Measurements from ENCODE around the gene PIWIL1. TPM values are rescaled to one million over a fixed set of nuclear protein-coding genes. Genes with fewer than 3 reads are reported as not detected.

PIWIL1 gene
- total and polyA plus RNA-seq, 2 donors: 0.05 to 0.28 TPM

GRCh38 chr12:130344529-130344928 is 6.8 kb downstream of the PIWIL1 start:
- Histone ChIP-seq H3K4me3 (ENCODE audit: low read length in 2 of 2) (no peak overlapping the region), H3K27me3 (ENCODE audit: control insufficient read depth in 2 of 2, insufficient read depth in 1 of 2, low read length in 1 of 2) (peaks cover 8 to 11% of the 10 kb centered on the region in 2 donors), H3K9me3 (ENCODE audit: control insufficient read depth in 2 of 2, insufficient read depth in 1 of 2, low read length in 1 of 2) (no peaks in the 10 kb centered on the region), H3K4me1 (ENCODE audit: control insufficient read depth in 2 of 2, insufficient read depth in 2 of 2, low read length in 2 of 2) (no peaks in the 10 kb centered on the region), H3K36me3 (ENCODE audit: control insufficient read depth in 2 of 2, insufficient read depth in 2 of 2, low read length in 1 of 2) (no peaks in the 10 kb centered on the region), H3K27ac (ENCODE audit: low read depth in 1 of 2, low read length in 1 of 2) (no peak overlapping the region)
- DNase-seq (ENCODE audit: low read depth in 6 of 9, low spot score in 9 of 9): no peak

DNA sequence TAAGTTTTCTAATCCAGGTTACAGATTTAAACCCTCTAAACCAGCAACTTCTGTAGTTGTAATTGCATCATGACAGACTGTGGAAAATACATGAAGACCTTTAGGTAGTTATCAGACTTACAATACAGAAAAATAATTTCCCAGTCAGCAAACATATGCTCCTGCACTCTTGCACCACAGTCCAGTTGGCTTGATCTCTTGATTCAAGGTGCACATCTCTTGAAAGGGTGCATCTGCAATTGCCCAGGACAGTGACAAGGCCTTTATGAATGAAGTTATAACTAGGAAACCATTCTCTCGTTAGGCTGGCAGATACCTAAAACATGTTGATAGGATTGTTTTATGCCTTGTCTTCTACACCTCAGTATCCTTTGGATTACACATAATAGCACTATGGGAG is 7.6 kb downstream of the PIWIL1 start:
- Histone ChIP-seq H3K9me3 (ENCODE audit: control insufficient read depth in 2 of 2, insufficient read depth in 1 of 2, low read length in 1 of 2) (no peaks in the 10 kb centered on the region), H3K36me3 (ENCODE audit: control insufficient read depth in 2 of 2, insufficient read depth in 2 of 2, low read length in 1 of 2) (no peaks in the 10 kb centered on the region), H3K27me3 (ENCODE audit: control insufficient read depth in 2 of 2, insufficient read depth in 1 of 2, low read length in 1 of 2) (peaks cover 2 to 4% of the 10 kb centered on the region in 2 donors), H3K4me3 (ENCODE audit: low read length in 2 of 2) (no peak overlapping the region), H3K4me1 (ENCODE audit: control insufficient read depth in 2 of 2, insufficient read depth in 2 of 2, low read length in 2 of 2) (no peaks in the 10 kb centered on the region), H3K27ac (ENCODE audit: low read depth in 1 of 2, low read length in 1 of 2) (no peak overlapping the region)
- DNase-seq (ENCODE audit: low read depth in 6 of 9, low spot score in 9 of 9): no peak
- WGBS: 95% methylated on average over 1 of the region's 1 CpG

DNA sequence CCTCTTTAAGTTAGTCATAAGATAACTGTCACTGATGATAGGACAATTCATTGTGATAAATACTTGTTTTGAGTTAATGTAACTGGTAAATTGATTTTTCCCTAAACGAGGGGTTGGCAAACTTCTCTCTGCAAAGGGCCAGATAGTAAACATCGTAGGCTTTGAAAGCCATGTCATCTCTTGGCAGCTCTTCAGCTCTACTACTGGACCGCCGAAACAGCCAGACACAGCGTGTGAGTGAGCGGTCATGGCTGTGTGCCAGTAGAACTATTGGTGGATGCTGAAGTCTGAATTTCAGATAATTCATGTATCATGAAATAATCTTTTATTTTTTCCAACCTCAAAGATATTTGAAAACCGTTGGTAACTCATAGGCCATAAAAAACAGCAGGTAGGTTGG is 9.9 kb downstream of the PIWIL1 start:
- H3K4me1 ChIP-seq (ENCODE audit: control insufficient read depth in 2 of 2, insufficient read depth in 2 of 2, low read length in 2 of 2): no peaks in the 10 kb centered on the region
- no peak overlapping the region for H3K4me3 ChIP-seq (ENCODE audit: low read length in 2 of 2)
- no peak for DNase-seq (ENCODE audit: low read depth in 6 of 9, low spot score in 9 of 9)
- no peaks in the 10 kb centered on the region for H3K9me3 ChIP-seq (ENCODE audit: control insufficient read depth in 2 of 2, insufficient read depth in 1 of 2, low read length in 1 of 2)
- 82% methylated on average over 7 of the region's 7 CpGs for WGBS
- H3K36me3 ChIP-seq (ENCODE audit: control insufficient read depth in 2 of 2, insufficient read depth in 2 of 2, low read length in 1 of 2): no peaks in the 10 kb centered on the region
- H3K27ac ChIP-seq (ENCODE audit: low read depth in 1 of 2, low read length in 1 of 2): no peak overlapping the region
- peaks cover 0 to 2% of the 10 kb centered on the region in 2 donors for H3K27me3 ChIP-seq (ENCODE audit: control insufficient read depth in 2 of 2, insufficient read depth in 1 of 2, low read length in 1 of 2)

DNA sequence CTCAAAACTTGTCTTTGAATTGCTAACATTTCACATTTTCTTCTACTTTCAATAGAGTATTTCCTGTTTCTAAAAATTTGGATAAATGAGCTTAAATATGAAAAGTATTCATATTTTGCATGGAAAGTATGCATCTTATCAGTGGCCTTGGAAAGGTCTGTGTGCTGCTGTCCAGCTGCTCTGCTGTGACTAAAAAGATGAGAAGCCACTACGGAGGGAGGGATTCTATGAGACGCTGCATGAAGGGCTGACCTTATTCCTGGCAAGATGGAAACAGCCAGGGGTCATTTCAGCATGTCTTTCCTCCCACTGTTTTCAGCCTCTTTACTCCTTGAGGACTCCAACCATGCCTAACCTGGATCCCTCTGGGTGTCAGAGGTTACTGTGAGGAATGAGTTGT is 13.0 kb downstream of the PIWIL1 start:
- Histone ChIP-seq H3K27ac (ENCODE audit: low read depth in 1 of 2, low read length in 1 of 2) (no peak overlapping the region), H3K36me3 (ENCODE audit: control insufficient read depth in 2 of 2, insufficient read depth in 2 of 2, low read length in 1 of 2) (no peaks in the 10 kb centered on the region), H3K4me1 (ENCODE audit: control insufficient read depth in 2 of 2, insufficient read depth in 2 of 2, low read length in 2 of 2) (no peaks in the 10 kb centered on the region), H3K9me3 (ENCODE audit: control insufficient read depth in 2 of 2, insufficient read depth in 1 of 2, low read length in 1 of 2) (no peaks in the 10 kb centered on the region), H3K4me3 (ENCODE audit: low read length in 2 of 2) (no peak overlapping the region), H3K27me3 (ENCODE audit: control insufficient read depth in 2 of 2, insufficient read depth in 1 of 2, low read length in 1 of 2) (no peaks in the 10 kb centered on the region)
- WGBS: 93% methylated on average over 2 of the region's 2 CpGs
- no peak for DNase-seq (ENCODE audit: low read depth in 6 of 9, low spot score in 9 of 9)

DNA sequence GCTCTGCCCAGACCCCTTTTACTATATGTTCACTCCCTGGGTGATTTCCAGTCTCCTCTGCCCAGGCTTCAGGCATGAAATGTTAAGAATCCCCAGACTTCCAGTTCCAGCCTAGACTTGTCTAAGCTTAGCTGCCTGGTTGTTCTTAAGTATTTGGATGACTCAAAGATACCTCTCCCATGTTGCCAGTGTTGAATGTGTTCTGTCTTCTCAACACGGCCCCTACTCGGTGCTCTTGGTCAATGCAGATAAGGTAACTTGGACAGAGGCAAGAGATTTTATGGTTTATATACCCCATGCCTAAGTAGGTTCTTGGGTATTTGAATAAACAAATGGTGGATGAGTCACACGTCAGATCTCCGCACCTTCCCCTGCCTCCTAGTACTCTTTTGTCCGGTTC is 13.6 kb downstream of the PIWIL1 start:
- H3K9me3 ChIP-seq (ENCODE audit: control insufficient read depth in 2 of 2, insufficient read depth in 1 of 2, low read length in 1 of 2): no peaks in the 10 kb centered on the region
- H3K36me3 ChIP-seq (ENCODE audit: control insufficient read depth in 2 of 2, insufficient read depth in 2 of 2, low read length in 1 of 2): no peaks in the 10 kb centered on the region
- no peak overlapping the region for H3K4me3 ChIP-seq (ENCODE audit: low read length in 2 of 2)
- DNase-seq (ENCODE audit: low read depth in 6 of 9, low spot score in 9 of 9): no peak
- no peaks in the 10 kb centered on the region for H3K27me3 ChIP-seq (ENCODE audit: control insufficient read depth in 2 of 2, insufficient read depth in 1 of 2, low read length in 1 of 2)
- H3K27ac ChIP-seq (ENCODE audit: low read depth in 1 of 2, low read length in 1 of 2): no peak overlapping the region
- WGBS: 95% methylated on average over 5 of the region's 5 CpGs
- H3K4me1 ChIP-seq (ENCODE audit: control insufficient read depth in 2 of 2, insufficient read depth in 2 of 2, low read length in 2 of 2): no peaks in the 10 kb centered on the region

DNA sequence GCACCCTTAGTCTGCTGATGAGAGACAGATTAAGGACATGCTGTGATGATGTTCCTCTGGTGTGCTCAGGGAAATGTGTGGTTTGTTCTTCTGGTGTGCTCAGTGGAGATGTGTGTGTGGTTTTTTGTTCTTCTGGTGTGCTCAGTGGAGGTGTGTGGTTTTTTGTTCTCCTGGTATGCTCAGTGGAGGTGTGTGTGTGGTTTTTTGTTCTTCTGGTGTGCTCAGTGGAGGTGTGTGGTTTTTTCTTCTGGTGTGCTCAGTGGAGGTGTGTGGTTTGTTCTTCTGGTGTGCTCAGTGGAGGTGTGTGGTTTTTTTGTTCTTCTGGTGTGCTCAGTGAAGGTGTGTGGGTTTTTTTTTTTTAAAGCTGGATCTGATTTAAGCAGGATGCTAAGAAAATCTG is 15.4 kb downstream of the PIWIL1 start:
- H3K4me1 ChIP-seq (ENCODE audit: control insufficient read depth in 2 of 2, insufficient read depth in 2 of 2, low read length in 2 of 2): no peaks in the 10 kb centered on the region
- no peaks in the 10 kb centered on the region for H3K27me3 ChIP-seq (ENCODE audit: control insufficient read depth in 2 of 2, insufficient read depth in 1 of 2, low read length in 1 of 2)
- H3K4me3 ChIP-seq (ENCODE audit: low read length in 2 of 2): no peak overlapping the region
- no peak for DNase-seq (ENCODE audit: low read depth in 6 of 9, low spot score in 9 of 9)
- no peak overlapping the region for H3K27ac ChIP-seq (ENCODE audit: low read depth in 1 of 2, low read length in 1 of 2)
- no peaks in the 10 kb centered on the region for H3K36me3 ChIP-seq (ENCODE audit: control insufficient read depth in 2 of 2, insufficient read depth in 2 of 2, low read length in 1 of 2)
- H3K9me3 ChIP-seq (ENCODE audit: control insufficient read depth in 2 of 2, insufficient read depth in 1 of 2, low read length in 1 of 2): no peaks in the 10 kb centered on the region

DNA sequence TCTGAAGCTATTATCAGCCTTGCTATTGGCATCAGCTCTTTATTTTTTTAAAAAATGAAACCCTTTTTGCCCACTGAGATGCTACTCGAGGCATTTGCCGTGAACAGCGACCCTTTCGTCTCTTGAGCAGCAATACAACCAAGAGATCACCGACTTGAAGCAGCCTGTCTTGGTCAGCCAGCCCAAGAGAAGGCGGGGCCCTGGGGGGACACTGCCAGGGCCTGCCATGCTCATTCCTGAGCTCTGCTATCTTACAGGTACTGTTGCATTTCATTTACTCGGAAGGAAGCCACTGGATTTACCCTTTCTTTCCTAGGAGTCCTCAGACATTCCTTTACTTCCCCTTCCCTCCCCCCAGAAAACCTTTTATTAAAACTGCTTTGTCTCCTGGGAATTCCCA is 16.7 kb downstream of the PIWIL1 start:
- 66% methylated on average over 7 of the region's 7 CpGs for WGBS
- Histone ChIP-seq H3K4me3 (ENCODE audit: low read length in 2 of 2) (no peak overlapping the region), H3K4me1 (ENCODE audit: control insufficient read depth in 2 of 2, insufficient read depth in 2 of 2, low read length in 2 of 2) (no peaks in the 10 kb centered on the region), H3K27ac (ENCODE audit: low read depth in 1 of 2, low read length in 1 of 2) (no peak overlapping the region), H3K36me3 (ENCODE audit: control insufficient read depth in 2 of 2, insufficient read depth in 2 of 2, low read length in 1 of 2) (no peaks in the 10 kb centered on the region), H3K27me3 (ENCODE audit: control insufficient read depth in 2 of 2, insufficient read depth in 1 of 2, low read length in 1 of 2) (no peaks in the 10 kb centered on the region), H3K9me3 (ENCODE audit: control insufficient read depth in 2 of 2, insufficient read depth in 1 of 2, low read length in 1 of 2) (no peaks in the 10 kb centered on the region)
- DNase-seq (ENCODE audit: low read depth in 6 of 9, low spot score in 9 of 9): no peak

DNA sequence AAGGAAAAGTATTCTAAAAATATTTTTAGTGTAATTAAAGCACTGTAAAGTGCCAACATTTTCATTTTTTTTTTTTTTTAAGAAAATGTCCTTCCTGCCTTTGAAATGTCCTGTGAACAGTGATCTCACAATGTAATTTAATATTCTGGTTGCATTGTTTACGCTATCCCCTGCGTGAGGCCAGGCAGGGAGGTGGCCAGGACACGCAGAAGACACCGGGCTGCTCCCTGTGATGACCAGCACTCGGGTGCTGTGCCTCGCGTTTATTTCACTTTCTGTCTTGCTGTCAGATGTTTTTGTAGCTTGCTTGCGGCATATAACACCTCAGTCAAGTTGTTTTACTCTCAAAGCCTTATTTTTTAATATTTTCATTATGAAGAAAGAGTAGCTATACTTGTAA is 18.5 kb downstream of the PIWIL1 start:
- Histone ChIP-seq H3K9me3 (ENCODE audit: control insufficient read depth in 2 of 2, insufficient read depth in 1 of 2, low read length in 1 of 2) (no peaks in the 10 kb centered on the region), H3K27ac (ENCODE audit: low read depth in 1 of 2, low read length in 1 of 2) (no peak overlapping the region), H3K27me3 (ENCODE audit: control insufficient read depth in 2 of 2, insufficient read depth in 1 of 2, low read length in 1 of 2) (no peaks in the 10 kb centered on the region), H3K4me3 (ENCODE audit: low read length in 2 of 2) (no peak overlapping the region), H3K36me3 (ENCODE audit: control insufficient read depth in 2 of 2, insufficient read depth in 2 of 2, low read length in 1 of 2) (no peaks in the 10 kb centered on the region), H3K4me1 (ENCODE audit: control insufficient read depth in 2 of 2, insufficient read depth in 2 of 2, low read length in 2 of 2) (no peaks in the 10 kb centered on the region)
- WGBS: 81% methylated on average over 8 of the region's 8 CpGs
- DNase-seq (ENCODE audit: low read depth in 6 of 9, low spot score in 9 of 9): no peak

- no peak for DNase-seq (ENCODE audit: low read depth in 6 of 9, low spot score in 9 of 9)
- Histone ChIP-seq H3K4me1 (ENCODE audit: control insufficient read depth in 2 of 2, insufficient read depth in 2 of 2, low read length in 2 of 2) (no peaks in the 10 kb centered on the region), H3K9me3 (ENCODE audit: control insufficient read depth in 2 of 2, insufficient read depth in 1 of 2, low read length in 1 of 2) (no peaks in the 10 kb centered on the region), H3K27me3 (ENCODE audit: control insufficient read depth in 2 of 2, insufficient read depth in 1 of 2, low read length in 1 of 2) (no peaks in the 10 kb centered on the region), H3K27ac (ENCODE audit: low read depth in 1 of 2, low read length in 1 of 2) (no peak overlapping the region), H3K4me3 (ENCODE audit: low read length in 2 of 2) (no peak overlapping the region), H3K36me3 (ENCODE audit: control insufficient read depth in 2 of 2, insufficient read depth in 2 of 2, low read length in 1 of 2) (no peaks in the 10 kb centered on the region)
- WGBS: 90% methylated on average over 8 of the region's 8 CpGs
These were observed 19.6 kb downstream of the PIWIL1 start for GRCh38 chr12:130357241-130357640.

DNA sequence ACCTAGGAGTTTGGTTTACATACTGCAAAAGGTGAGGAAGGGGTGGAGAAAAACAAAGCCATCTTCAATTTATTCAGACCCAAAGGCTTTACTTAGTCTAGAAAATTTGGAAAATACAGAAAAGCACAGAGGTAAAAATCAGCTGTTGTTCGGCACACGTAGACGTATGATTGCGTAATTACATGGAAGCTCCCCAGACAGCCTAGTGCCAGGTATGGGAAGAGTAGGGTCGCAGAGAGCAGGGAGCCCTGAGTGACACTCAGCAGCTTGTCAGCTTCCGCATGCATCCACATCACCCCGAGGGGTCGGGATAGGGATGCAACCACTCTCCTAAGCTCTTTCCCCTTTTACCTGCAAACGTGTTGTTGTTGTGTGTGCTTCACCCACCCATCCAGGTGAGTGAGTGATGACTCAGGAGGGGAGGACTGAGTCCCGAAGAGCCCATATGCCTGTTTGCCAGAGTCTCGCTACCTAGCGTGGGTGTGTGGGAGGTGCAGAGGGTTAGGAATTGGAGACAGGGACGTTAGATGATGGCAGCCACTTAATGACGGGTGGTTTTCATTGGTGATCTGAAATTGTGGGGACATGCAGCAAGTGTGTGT is 20.1 kb downstream of the PIWIL1 start:
- Histone ChIP-seq H3K27me3 (ENCODE audit: control insufficient read depth in 2 of 2, insufficient read depth in 1 of 2, low read length in 1 of 2) (no peaks in the 10 kb centered on the region), H3K27ac (ENCODE audit: low read depth in 1 of 2, low read length in 1 of 2) (no peak overlapping the region), H3K4me1 (ENCODE audit: control insufficient read depth in 2 of 2, insufficient read depth in 2 of 2, low read length in 2 of 2) (no peaks in the 10 kb centered on the region), H3K36me3 (ENCODE audit: control insufficient read depth in 2 of 2, insufficient read depth in 2 of 2, low read length in 1 of 2) (no peaks in the 10 kb centered on the region), H3K9me3 (ENCODE audit: control insufficient read depth in 2 of 2, insufficient read depth in 1 of 2, low read length in 1 of 2) (no peaks in the 10 kb centered on the region), H3K4me3 (ENCODE audit: low read length in 2 of 2) (no peak overlapping the region)
- no peak for DNase-seq (ENCODE audit: low read depth in 6 of 9, low spot score in 9 of 9)
- WGBS: 71% methylated on average over 14 of the region's 14 CpGs

Data from thymus (tissue), 11 donors.